Neural crest cell (in vitro differentiated cells): ENCODE data around the gene KCNJ4. TPM values are rescaled to one million over a fixed set of nuclear protein-coding genes. Genes with fewer than 3 reads are reported as not detected.
A peak's percentile ranks its signal among the peaks of the same experiment; 100 is the strongest.
"Not testable (repeated sequence)": the region's sequence is repeated elsewhere in the genome, so short reads cannot be mapped to it uniquely, and the experiment has no call there.

ENCODE experiments used
- DNase-seq: peaks from one replicate; pipeline ENCODE4 v3.0.0; 2021; ENCODE audit warnings: low read depth, mixed read lengths, low spot score
- H3K27ac Mint-ChIP-seq: one replicate; pipeline ENCODE4 v1.8.0; 2021; ENCODE audit warnings: mild to moderate bottlenecking, mixed read lengths; ENCODE audit not compliant: unreplicated experiment
- H3K27me3 Mint-ChIP-seq: 2 replicates; pipeline ENCODE4 v1.8.0; 2021; ENCODE audit warnings: low read depth, mild to moderate bottlenecking, mixed read lengths
- H3K36me3 Mint-ChIP-seq: 2 replicates; pipeline ENCODE4 v1.8.0; 2021; ENCODE audit warnings: low read depth, mild to moderate bottlenecking, mixed read lengths
- H3K4me1 Mint-ChIP-seq: 2 replicates; pipeline ENCODE4 v1.8.0; 2021; ENCODE audit warnings: mixed read lengths
- H3K4me3 Mint-ChIP-seq: one replicate; pipeline ENCODE4 v1.8.0; 2021; ENCODE audit warnings: mild to moderate bottlenecking, mixed read lengths
- H3K9me3 Mint-ChIP-seq: 2 replicates; pipeline ENCODE4 v1.8.0; 2021; ENCODE audit warnings: mixed read lengths
- CTCF ChIP-seq: fragments of 200-600 bp; sonication (generic); conservative IDR thresholded peaks from 2 replicates; pipeline ENCODE4 v1.5.0; 2021; ENCODE audit warnings: antibody characterized with exemption, mild to moderate bottlenecking
- total RNA-seq: library from RNA; stranded (reverse); gene quantifications from 2 replicates; pipeline ENCODE4 v1.2.1, GENCODE V29; 2021

The KCNJ4 gene
- total RNA-seq, 1 donor from 2014 or later, result 4.4 TPM

- Mint-ChIP-seq H3K4me3 (no peak overlapping the region), H3K9me3 (no peaks in the 10 kb centered on the region), H3K27me3 (peaks cover 9% of the 10 kb centered on the region), H3K36me3 (no peaks in the 10 kb centered on the region), H3K27ac (no peak overlapping the region), H3K4me1 (peaks cover 14% of the 10 kb centered on the region)
- TF ChIP-seq CTCF, result no peak
- DNase-seq, result no peak
These were observed 16.2 kb upstream of the KCNJ4 start for GRCh38 chr22:38471237-38471636.

DNA sequence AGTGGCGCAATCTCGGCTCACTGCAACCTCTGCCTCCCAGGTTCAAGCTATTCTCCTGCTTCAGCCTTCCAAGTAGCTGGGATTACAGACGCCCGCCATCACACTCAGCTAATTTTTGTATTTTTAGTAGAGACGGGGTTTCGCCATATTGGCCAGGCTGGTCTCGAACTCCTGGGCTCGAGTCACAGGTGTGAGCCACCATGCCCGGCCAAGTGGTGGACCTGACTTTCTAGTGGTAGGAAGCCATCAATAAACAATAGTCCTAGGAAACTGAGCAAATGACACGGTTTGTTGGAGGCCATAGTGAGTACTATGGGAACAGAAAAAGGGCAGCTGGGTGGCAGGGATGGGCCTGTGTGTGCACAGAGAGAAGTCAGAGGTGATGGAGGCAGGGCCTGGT is 15.2 kb upstream of the KCNJ4 start:
- not testable (repeated sequence) for H3K27me3 Mint-ChIP-seq, DNase-seq, H3K36me3 Mint-ChIP-seq, H3K9me3 Mint-ChIP-seq, H3K27ac Mint-ChIP-seq
- Mint-ChIP-seq H3K4me3 (peak overlapping the region; percentile 41), H3K4me1 (peaks cover 14% of the 10 kb centered on the region)

DNA sequence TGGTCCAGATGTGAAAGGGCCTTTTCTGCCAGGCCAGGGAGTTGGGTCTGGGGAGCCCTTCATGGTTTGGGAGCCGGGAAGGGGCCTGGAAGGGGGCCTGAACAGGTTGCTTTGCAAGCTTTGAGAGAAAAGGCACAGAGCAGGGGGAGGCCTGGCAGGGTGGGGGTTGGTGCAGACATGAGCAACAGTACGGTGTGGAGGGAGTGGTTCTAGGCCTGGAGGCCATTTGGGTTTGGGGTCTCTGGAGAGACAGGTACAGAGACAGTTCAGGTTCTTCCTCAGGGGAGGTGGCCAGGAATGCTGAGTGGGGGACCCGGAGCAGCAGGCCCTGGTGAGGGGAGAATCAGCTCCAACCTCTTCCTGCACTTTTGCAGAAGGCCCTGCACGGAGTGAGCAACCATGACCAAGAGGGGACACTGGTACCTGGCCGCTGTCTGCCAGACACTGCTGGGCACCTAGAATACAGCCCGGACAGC is 14.3 kb upstream of the KCNJ4 start:
- no peak for TF ChIP-seq CTCF
- Mint-ChIP-seq H3K27me3 (peaks cover 9% of the 10 kb centered on the region), H3K4me1 (peaks cover 14% of the 10 kb centered on the region), H3K27ac (no peak overlapping the region), H3K36me3 (no peaks in the 10 kb centered on the region), H3K4me3 (peak overlapping the region; percentile 41), H3K9me3 (no peaks in the 10 kb centered on the region)
- no peak for DNase-seq

- H3K4me3 Mint-ChIP-seq, result peak overlapping the region; percentile 83
- peaks cover 9% of the 10 kb centered on the region for H3K27me3 Mint-ChIP-seq
- DNase-seq, result no peak
- no peaks in the 10 kb centered on the region for H3K9me3 Mint-ChIP-seq
- TF ChIP-seq CTCF, result peak; percentile 53
- no peak overlapping the region for H3K27ac Mint-ChIP-seq
- peaks cover 20% of the 10 kb centered on the region for H3K4me1 Mint-ChIP-seq
- no peaks in the 10 kb centered on the region for H3K36me3 Mint-ChIP-seq
These were observed 13.7 kb upstream of the KCNJ4 start for GRCh38 chr22:38468443-38469305.

GRCh38 chr22:38467904-38468442 is 13.0 kb upstream of the KCNJ4 start, which contains the start of gene KDELR3:
Gene KDELR3, plus strand, starts transcription at chr22:38468096. Its CDS starts 138 bp downstream, at chr22:38468234.
- no peak for DNase-seq
- Mint-ChIP-seq H3K4me3 (peak within 1 kb of the TSS; percentile 84), H3K4me1 (peaks cover 27% of the 10 kb centered on the region), H3K27me3 (peaks cover 9% of the 10 kb centered on the region), H3K27ac (no peak within 1 kb of the TSS), H3K36me3 (no peaks in the 10 kb centered on the region), H3K9me3 (no peaks in the 10 kb centered on the region)
- TF ChIP-seq CTCF, result no peak

- H3K4me1 Mint-ChIP-seq, result peaks cover 28% of the 10 kb centered on the region
- no peak for DNase-seq
- no peaks in the 10 kb centered on the region for H3K36me3 Mint-ChIP-seq
- no peak for TF ChIP-seq CTCF
- no peak overlapping the region for H3K27ac Mint-ChIP-seq
- H3K9me3 Mint-ChIP-seq, result no peaks in the 10 kb centered on the region
- peaks cover 9% of the 10 kb centered on the region for H3K27me3 Mint-ChIP-seq
- H3K4me3 Mint-ChIP-seq, result peak overlapping the region; percentile 84
These were observed 12.5 kb upstream of the KCNJ4 start for GRCh38 chr22:38467438-38467903.
